Omental fat pad (tissue), 4 donors: ENCODE measurements around the gene AP2A2. TPM values are rescaled to one million over a fixed set of nuclear protein-coding genes. Genes with fewer than 3 reads are reported as not detected.

Source experiments
- ATAC-seq: fragments of 150-250 bp; one replicate; pipeline ENCODE4 v1.9.1; 2016; ENCODE audit warnings: mild to moderate bottlenecking, moderate library complexity; ENCODE audit not compliant: low FRiP score
- DNase-seq: peaks from one replicate; pipeline ENCODE4 v3.0.0-alpha.2; 2019; ENCODE audit warnings: low spot score
- total RNA-seq, 4 donors: library from RNA; depleted of rRNA; stranded (reverse); fragments of >200 nt; gene quantifications; one replicate each; pipeline ENCODE4 v1.1.0, GENCODE V29; 2016
- TF ChIP-seq, protein P1 (sequence below), 3 donors: fragments of 450-650 bp; IDR thresholded peaks; one replicate each; pipeline ENCODE4 v1.5.1; 2016 to 2017; ENCODE audit warnings: antibody characterized with exemption in 3 of 3, mild to moderate bottlenecking in 3 of 3, moderate library complexity in 2 of 3

The AP2A2 gene
- total RNA-seq, 4 donors from 2014 or later, result 68.4 to 126 (median 99.2) TPM

DNA sequence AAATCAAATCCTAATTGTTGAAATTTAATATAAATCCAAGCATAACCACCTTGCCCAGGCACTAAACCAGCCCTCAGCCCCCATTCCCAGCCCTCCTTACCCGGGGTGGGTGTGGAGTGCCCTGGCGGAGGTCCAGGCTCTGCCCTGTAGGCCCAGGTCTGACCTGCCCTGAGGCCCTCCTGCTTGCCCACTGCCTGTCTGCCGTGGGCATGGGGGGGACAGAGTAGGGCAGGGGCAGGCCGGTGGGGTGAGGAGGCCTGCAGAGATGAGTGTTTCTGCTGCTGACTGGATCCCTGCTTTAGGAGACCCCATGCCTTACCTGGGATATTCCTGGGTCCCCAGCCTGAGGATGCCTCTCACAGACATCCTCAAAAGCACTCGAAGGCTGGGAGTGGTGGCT is 11.5 kb upstream of the AP2A2 start:
- ATAC-seq (no peak), DNase-seq (no peak)
- TF ChIP-seq, protein P1, sequence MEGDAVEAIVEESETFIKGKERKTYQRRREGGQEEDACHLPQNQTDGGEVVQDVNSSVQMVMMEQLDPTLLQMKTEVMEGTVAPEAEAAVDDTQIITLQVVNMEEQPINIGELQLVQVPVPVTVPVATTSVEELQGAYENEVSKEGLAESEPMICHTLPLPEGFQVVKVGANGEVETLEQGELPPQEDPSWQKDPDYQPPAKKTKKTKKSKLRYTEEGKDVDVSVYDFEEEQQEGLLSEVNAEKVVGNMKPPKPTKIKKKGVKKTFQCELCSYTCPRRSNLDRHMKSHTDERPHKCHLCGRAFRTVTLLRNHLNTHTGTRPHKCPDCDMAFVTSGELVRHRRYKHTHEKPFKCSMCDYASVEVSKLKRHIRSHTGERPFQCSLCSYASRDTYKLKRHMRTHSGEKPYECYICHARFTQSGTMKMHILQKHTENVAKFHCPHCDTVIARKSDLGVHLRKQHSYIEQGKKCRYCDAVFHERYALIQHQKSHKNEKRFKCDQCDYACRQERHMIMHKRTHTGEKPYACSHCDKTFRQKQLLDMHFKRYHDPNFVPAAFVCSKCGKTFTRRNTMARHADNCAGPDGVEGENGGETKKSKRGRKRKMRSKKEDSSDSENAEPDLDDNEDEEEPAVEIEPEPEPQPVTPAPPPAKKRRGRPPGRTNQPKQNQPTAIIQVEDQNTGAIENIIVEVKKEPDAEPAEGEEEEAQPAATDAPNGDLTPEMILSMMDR (IDR thresholded peaks at IDR 0.05), result no peak

DNA sequence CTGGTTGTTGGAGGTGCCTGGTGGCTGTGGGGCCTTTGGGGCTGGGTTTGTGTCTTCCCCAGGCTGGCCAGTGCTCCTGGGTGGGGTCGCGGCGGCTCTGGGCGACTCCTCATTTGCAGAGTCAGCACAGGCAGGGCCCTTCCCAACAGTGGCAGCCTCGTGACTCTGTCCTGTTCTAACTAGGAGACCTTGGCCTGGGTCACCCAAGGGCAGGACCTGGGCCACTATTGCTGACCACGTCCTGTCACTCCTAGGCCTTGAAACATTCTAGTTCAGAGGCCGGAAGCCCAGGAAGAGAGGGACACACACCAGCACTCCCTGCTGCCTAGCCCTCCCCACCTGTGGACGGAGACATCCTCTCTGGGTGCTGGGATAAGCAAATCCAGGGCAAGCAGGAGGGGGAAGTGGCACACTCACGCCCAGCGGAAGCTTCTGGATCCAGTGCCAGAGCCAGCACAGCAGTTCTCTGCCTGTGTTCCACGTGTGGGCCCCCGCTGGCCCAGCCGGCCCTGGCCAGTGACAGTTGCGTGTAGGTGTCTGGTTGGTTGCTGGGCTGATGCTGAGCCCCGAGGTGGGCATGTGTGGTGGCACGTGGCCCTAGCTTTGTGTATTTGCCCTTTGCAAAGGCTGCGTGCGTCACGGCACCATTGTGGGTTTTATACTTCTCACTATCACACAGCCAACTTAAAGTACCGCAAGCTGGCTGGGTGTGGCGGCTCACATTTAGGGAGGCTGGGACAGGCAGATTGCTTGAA is 10.7 kb upstream of the AP2A2 start:
- ATAC-seq (no peak), DNase-seq (no peak)
- TF ChIP-seq, protein P1 (IDR thresholded peaks at IDR 0.05), result no peak

DNA sequence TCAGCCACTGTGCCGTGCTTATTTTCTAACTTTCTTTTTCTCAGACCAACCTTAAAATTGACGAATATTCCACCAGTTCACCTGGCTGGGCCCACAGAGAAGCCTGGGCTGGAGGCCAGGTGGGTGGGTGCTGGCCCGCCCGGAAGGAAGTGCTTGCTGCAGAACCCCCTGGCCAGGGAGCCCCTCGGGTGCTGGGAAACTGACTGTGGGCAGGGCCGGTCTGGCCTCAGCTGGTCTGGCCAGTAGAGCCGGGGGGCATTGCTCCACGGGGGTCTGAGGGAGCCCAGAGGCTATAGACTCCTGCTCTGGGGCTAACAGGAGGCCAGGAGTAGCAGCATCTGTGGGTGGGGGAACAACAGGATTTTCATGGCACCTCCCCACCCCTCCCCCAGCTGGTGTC is 8.2 kb upstream of the AP2A2 start:
- TF ChIP-seq, protein P1 (IDR thresholded peaks at IDR 0.05), result no peak
- ATAC-seq (no peak), DNase-seq (no peak)

GRCh38 chr11:921921-922678 is 3.6 kb upstream of the AP2A2 start:
- ATAC-seq, result no peak
- TF ChIP-seq, protein P1 (IDR thresholded peaks at IDR 0.05), result no peak
- no peak for DNase-seq

DNA sequence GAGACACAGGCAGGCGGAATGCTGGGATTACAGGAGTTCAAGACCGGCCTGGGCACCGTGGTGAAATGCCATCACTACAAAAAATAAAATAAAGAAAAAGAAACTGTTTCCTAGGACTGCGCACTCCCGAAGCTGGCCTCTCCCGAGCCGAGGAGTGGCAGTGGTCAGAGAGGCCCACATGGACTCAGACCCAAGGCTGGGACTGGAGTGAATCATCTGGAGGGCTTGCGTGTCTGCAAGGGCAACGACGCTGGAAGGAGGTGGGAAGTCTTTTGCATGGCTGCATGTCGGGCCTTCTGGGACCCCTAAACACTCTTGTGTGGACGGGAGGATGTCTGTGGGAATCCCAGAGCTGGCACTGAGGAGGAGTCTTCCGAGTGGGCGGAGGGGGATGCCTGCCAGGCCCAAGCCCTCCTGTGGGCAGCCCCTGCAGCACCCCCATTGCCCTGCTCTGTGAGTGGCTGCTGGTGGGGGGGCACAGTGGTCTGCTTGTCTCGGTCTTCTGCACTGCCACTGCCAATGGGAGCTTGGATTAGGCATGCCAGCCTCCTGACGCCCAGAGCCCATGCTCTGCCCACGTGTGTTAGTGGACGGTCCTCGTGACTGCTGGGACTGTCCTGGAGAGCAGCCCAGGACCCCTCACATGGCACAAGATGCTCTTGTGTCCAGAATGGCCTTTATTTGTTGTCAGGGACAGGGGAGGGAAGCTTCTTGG is 1.8 kb upstream of the AP2A2 start:
- no peak for ATAC-seq
- TF ChIP-seq, protein P1 (IDR thresholded peaks at IDR 0.05), result no peak
- no peak for DNase-seq

GRCh38 chr11:924406-925157 is 1.1 kb upstream of the AP2A2 start:
- DNase-seq (no peak), ATAC-seq (no peak)
- TF ChIP-seq, protein P1 (IDR thresholded peaks at IDR 0.05), result no peak
